Adrenal gland (tissue), 12 donors: ENCODE measurements around the gene FMOD. TPM values are rescaled to one million over a fixed set of nuclear protein-coding genes. Genes with fewer than 3 reads are reported as not detected.

Experiments used
- DNase-seq, 7 donors: peaks; one replicate each; pipeline ENCODE4 v3.0.0-alpha.2; 2019 to 2020
- H3K27ac ChIP-seq, 5 donors: fragments of 200-600 bp; sonication (generic) in 4 of 5; 1 replicate in 3 of 5; 2 replicates in 2 of 5; pipeline versions ENCODE4 v1.5.1 to v1.8.0; 2016 to 2020; ENCODE audit warnings: mild to moderate bottlenecking in 1 of 5
- H3K27me3 ChIP-seq: fragments of 200-600 bp; 2 replicates; pipeline ENCODE4 v1.8.0; 2021
- H3K36me3 ChIP-seq, 2 donors: fragments of 200-600 bp; replicated peaks in 1 of 2; 1 replicate in 1 of 2; 2 replicates in 1 of 2; pipeline versions ENCODE4 v1.5.1 to v1.8.0; 2018 to 2022
- H3K4me1 ChIP-seq, 2 donors: fragments of 200-600 bp; replicated peaks in 1 of 2; 1 replicate in 1 of 2; 2 replicates in 1 of 2; pipeline versions ENCODE4 v1.5.1 to v1.8.0; 2018 to 2021
- H3K4me3 ChIP-seq, 4 donors: fragments of 200-600 bp; sonication (generic) in 3 of 4; one replicate each; pipeline ENCODE4 v1.5.1; 2016 to 2018
- H3K9me3 ChIP-seq, 3 donors: fragments of 200-600 bp; sonication (generic) in 1 of 3; replicated peaks in 1 of 3; 1 replicate in 2 of 3; 2 replicates in 1 of 3; pipeline versions ENCODE4 v1.5.1 to v1.8.0; 2016 to 2021
- POLR2A ChIP-seq, 2 donors: fragments of 450-650 bp; IDR thresholded peaks; one replicate each; pipeline ENCODE4 v1.6.1; 2017; ENCODE audit warnings: antibody characterized with exemption in 2 of 2, mild to moderate bottlenecking in 2 of 2, moderate library complexity in 1 of 2
- WGBS, 4 donors: extraction: QIAGEN DNeasy Blood & Tissue Kit in 2 of 4; methylation state at CpG; one replicate each; pipeline versions ENCODE4 v1.1.5 to v1.1.7; 2013 to 2017; 5-methylcytosine and 5-hydroxymethylcytosine counted together
- intact Hi-C, 2 donors: fragments of 100-400 bp; cut with DNase I; formaldehyde crosslinking; loops; one replicate each; pipeline versions ENCODE4 v1.14.1 to v1.15.0; 2022 to 2023
- polyA plus RNA-seq, 3 donors: library from polyadenylated mRNA; stranded (reverse); fragments of 200-250 nt in 2 of 3; fragments of 350-450 nt in 1 of 3; fragmentation: Illumina TruSeq in 1 of 3; extraction: RNeasy Lipid Tissue Mini Kit (QIAGEN cat#74804) in 1 of 3; gene quantifications; one replicate each; pipeline ENCODE4 v1.2.3, GENCODE V29; 2013 to 2014
- total RNA-seq, 9 donors: library from RNA; depleted of rRNA in 4 of 9; stranded (reverse); fragments of >200 nt in 4 of 9; fragments of 120-200 nt in 1 of 9; fragmentation: NEBNext Ultra II Directional in 1 of 9; extraction: Animal tissue kit (Norgen Biotek cat#: 25700) in 1 of 9; gene quantifications; one replicate each; pipeline versions ENCODE4 v1.1.0 to v1.2.4, GENCODE V29; 2013 to 2023
- TF ChIP-seq, protein P1 (sequence below), 6 experiments: fragments of 450-650 bp in 4 of 6; fragments of 200-600 bp in 2 of 6; sonication (generic) in 1 of 6; IDR thresholded peaks; 1 replicate in 5 of 6; 2 replicates in 1 of 6; pipeline versions ENCODE4 v1.5.1 to v1.8.0; 2016 to 2021; ENCODE audit warnings: antibody characterized with exemption in 6 of 6, mild to moderate bottlenecking in 2 of 6, moderate library complexity in 1 of 6
- donor health status: healthy with polysubstance abuse.
- donor health status: Bipolar disorder and iron deficiency.
- donor health status: DM: yes; HTN: yes; CAD: no.
- donor health status: DM: no; HTN: no; CAD: no.
- donor health status: DM: no; HTN: no; CAD: no.
- donor health status: DM: yes; HTN: yes; CAD: no.

FMOD gene
- total and polyA plus RNA-seq, 12 donors = 6.6 to 231 (median 18.8) TPM

DNA sequence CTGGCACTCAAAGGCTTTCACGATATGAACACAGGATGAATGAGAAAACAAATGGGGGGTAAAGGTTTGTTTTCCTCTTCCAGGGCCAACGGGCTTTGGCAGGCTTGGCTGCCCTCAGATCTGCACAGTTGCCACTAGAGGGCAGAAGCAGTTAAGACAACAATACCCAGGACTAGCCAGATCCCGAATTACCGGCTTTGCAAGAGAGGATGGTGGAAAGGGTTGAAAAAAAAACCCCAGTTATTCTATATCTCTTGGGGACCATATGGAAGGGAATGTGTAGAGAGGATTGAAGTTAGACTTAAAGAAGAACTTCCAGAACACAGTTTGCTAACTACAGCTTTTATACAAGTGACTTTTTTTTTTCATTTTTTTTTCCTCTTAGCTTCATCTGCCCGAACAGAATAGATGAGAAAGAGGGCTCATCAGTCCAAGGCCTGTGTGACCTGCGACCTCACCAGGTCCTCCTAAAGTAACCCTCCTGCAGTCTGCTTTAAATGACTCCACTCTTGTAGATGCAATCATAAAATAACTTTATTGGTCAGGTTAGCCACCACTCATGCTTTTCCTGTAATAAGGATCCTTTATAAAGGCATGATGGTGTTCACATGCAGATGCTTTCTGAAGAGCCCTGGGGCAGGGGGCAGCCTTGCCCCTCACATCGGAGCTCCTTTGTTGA is 10.7 kb downstream of the FMOD start:
- intact Hi-C loops = loop anchor here (2.0 to 5.0 kb wide), 3 partner anchors 101 to 147 kb away; no protein-coding TSS in a partner anchor
- Histone ChIP-seq H3K36me3 (no peaks in the 10 kb centered on the region), H3K4me3 (no peak overlapping the region), H3K27me3 (no peaks in the 10 kb centered on the region), H3K9me3 (no peaks in the 10 kb centered on the region), H3K27ac (peak overlapping the region in 2 of 5 donors; percentile 75 to 88), H3K4me1 (peaks cover 7 to 15% of the 10 kb centered on the region in 2 donors)
- DNase-seq = peak; percentile 76 to 89 (median 79)
- TF ChIP-seq, protein P1, sequence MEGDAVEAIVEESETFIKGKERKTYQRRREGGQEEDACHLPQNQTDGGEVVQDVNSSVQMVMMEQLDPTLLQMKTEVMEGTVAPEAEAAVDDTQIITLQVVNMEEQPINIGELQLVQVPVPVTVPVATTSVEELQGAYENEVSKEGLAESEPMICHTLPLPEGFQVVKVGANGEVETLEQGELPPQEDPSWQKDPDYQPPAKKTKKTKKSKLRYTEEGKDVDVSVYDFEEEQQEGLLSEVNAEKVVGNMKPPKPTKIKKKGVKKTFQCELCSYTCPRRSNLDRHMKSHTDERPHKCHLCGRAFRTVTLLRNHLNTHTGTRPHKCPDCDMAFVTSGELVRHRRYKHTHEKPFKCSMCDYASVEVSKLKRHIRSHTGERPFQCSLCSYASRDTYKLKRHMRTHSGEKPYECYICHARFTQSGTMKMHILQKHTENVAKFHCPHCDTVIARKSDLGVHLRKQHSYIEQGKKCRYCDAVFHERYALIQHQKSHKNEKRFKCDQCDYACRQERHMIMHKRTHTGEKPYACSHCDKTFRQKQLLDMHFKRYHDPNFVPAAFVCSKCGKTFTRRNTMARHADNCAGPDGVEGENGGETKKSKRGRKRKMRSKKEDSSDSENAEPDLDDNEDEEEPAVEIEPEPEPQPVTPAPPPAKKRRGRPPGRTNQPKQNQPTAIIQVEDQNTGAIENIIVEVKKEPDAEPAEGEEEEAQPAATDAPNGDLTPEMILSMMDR (IDR thresholded peaks at IDR 0.05) = peak; percentile 59 to 95 (median 90)
- no peak for TF ChIP-seq POLR2A (IDR thresholded peaks at IDR 0.05)
- 10 to 14% (median 11%) methylated on average over 7 of the region's 7 CpGs for WGBS, 4 donors

DNA sequence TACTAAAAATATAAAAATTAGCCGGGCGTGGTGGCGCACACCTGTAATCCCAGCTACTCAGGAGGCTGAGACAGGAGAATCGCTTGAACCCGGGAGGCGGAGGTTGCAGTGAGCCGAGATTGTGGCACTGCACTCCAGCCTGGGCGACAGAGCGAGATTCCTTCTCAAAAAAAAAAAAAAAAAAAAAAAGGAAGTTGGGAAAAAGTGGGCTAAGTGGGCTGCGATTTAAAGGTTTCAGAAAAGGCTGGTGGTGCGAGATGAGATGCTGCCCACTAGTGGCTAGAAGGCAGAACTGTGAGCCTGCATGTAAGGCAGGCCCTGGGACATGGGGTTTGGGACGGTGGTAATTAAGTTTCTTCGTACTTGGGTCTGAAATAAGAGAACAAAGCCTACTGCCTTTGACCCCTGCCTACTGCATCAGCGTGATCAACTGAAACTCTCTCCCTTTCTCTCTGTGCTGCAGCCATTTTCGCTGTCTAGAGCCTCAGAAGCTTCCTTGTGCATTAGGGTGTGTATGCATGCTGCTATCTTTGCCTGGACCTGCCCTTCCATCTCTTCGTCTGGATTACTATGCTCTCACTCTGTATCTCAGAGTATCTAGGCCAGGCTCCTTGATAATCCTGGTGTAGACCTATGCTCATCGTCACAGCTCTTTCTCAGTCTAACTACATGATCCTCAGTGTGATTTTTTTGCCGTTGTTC is 12.4 kb downstream of the FMOD start:
- H3K4me3 ChIP-seq = no peak overlapping the region
- intact Hi-C loops = loop anchor here (5.0 to 10.0 kb wide), 2 partner anchors 66 to 366 kb away; no protein-coding TSS in a partner anchor
- no peaks in the 10 kb centered on the region for H3K27me3 ChIP-seq
- H3K27ac ChIP-seq = peak overlapping the region in 2 of 5 donors; percentile 75 to 88
- no peaks in the 10 kb centered on the region for H3K36me3 ChIP-seq
- H3K4me1 ChIP-seq = peaks cover 7 to 15% of the 10 kb centered on the region in 2 donors
- TF ChIP-seq POLR2A (IDR thresholded peaks at IDR 0.05) = no peak
- TF ChIP-seq, protein P1 (IDR thresholded peaks at IDR 0.05) = peak; percentile 73 to 99 (median 92)
- WGBS, 4 donors = 39 to 44% (median 43%) methylated on average over 18 of the region's 18 CpGs
- no peaks in the 10 kb centered on the region for H3K9me3 ChIP-seq
- peak; percentile 48 to 78 (median 74) for DNase-seq

DNA sequence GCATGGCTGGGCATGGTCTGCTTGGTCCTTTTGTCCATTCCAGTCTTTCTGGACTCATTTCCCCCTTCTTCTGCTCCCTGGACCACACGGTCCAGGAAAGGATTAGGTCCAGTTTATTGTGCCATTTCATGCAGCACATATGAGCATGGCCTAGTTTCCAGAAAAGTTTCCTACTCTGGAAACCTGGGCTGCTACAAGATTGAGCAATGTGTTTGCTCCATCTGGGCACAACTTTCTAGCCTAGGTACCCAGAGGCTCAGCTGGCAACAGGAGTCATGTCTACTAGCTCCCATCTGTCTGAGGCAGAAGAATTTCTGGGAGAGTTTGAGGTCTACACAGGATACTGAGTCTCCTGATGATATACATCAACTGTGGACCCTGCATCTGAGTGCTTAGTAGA is 14.8 kb downstream of the FMOD start:
- H3K27ac ChIP-seq = no peak overlapping the region
- intact Hi-C loops = loop anchor here (5.0 to 10.0 kb wide), 2 partner anchors 64 to 369 kb away; no protein-coding TSS in a partner anchor
- WGBS, 4 donors = 58 to 73% (median 66%) methylated on average over 1 of the region's 1 CpG
- no peak overlapping the region for H3K4me3 ChIP-seq
- H3K27me3 ChIP-seq = no peaks in the 10 kb centered on the region
- no peaks in the 10 kb centered on the region for H3K9me3 ChIP-seq
- TF ChIP-seq, protein P1 (IDR thresholded peaks at IDR 0.05) = no peak
- no peak for TF ChIP-seq POLR2A (IDR thresholded peaks at IDR 0.05)
- H3K36me3 ChIP-seq = no peaks in the 10 kb centered on the region
- peaks cover 7 to 15% of the 10 kb centered on the region in 2 donors for H3K4me1 ChIP-seq
- no peak for DNase-seq

DNA sequence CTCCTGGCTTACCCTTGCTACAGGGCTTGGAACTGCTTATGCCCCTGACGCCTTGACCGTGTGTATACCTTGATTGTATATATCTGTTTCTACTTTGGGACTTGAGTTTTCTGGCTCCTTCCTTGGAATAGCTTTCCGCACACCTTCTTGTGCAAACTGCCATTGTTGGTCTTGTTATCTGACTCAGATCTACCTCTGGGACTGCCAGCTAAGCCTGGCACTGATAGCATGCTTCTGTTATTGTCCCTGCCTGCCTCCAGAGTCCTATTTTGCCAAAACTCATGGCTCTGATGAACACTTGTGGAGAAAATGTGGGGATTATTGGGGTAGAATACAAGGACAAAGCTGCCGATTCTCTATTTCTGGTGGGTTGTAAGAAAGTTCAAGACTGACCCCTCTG is 15.4 kb downstream of the FMOD start:
- no peaks in the 10 kb centered on the region for H3K9me3 ChIP-seq
- TF ChIP-seq, protein P1 (IDR thresholded peaks at IDR 0.05) = no peak
- TF ChIP-seq POLR2A (IDR thresholded peaks at IDR 0.05) = no peak
- WGBS, 4 donors = 87 to 99% (median 91%) methylated on average over 4 of the region's 4 CpGs
- peaks cover 7 to 15% of the 10 kb centered on the region in 2 donors for H3K4me1 ChIP-seq
- intact Hi-C loops = loop anchor here (5.0 to 10.0 kb wide), 2 partner anchors 63 to 369 kb away; no protein-coding TSS in a partner anchor
- H3K36me3 ChIP-seq = no peaks in the 10 kb centered on the region
- no peak for DNase-seq
- H3K4me3 ChIP-seq = no peak overlapping the region
- no peak overlapping the region for H3K27ac ChIP-seq
- H3K27me3 ChIP-seq = no peaks in the 10 kb centered on the region
